HL-60 (cell line): ENCODE results near the gene FAF1.

Experiments
- DNase-seq, 2 experiments: peaks; one replicate each; pipeline ENCODE4 v3.0.0-alpha.2; 2010 to 2020; ENCODE audit warnings: low read depth in 1 of 2, low spot score in 1 of 2
- H3K27ac ChIP-seq: fragments of 250-450 bp; sonication (Bioruptor Pico); replicated peaks from 2 replicates; pipeline ENCODE4 v1.5.1; 2020; ENCODE audit warnings: mild to moderate bottlenecking, moderate library complexity
- H3K27me3 ChIP-seq: fragments of 250-450 bp; sonication (Bioruptor Pico); 2 replicates; pipeline ENCODE4 v1.5.1; 2021; ENCODE audit warnings: mild to moderate bottlenecking, moderate library complexity; ENCODE audit not compliant: insufficient read depth, poor library complexity, severe bottlenecking
- H3K4me3 ChIP-seq: replicated peaks from 2 replicates; pipeline ENCODE4 v1.5.1; 2011; ENCODE audit warnings: mild to moderate bottlenecking, control low read depth, low read length; ENCODE audit not compliant: insufficient read depth
- GABPA ChIP-seq: IDR thresholded peaks from 2 replicates; pipeline ENCODE4 v1.6.1; 2012; ENCODE audit warnings: low read depth
- POLR2AphosphoS5 ChIP-seq: IDR thresholded peaks from 2 replicates; pipeline ENCODE4 v1.6.1; 2012; ENCODE audit warnings: low read depth
- SPI1 ChIP-seq: IDR thresholded peaks from 2 replicates; pipeline ENCODE4 v1.6.1; 2012; ENCODE audit warnings: low read depth, mild to moderate bottlenecking, borderline replicate concordance
- TF ChIP-seq, protein P1 (sequence below): IDR thresholded peaks from one replicate; pipeline ENCODE4 v1.5.1; 2011; ENCODE audit warnings: low read length, control low read depth, inconsistent platforms; ENCODE audit not compliant: insufficient read depth
- TF ChIP-seq, protein P2 (sequence below): IDR thresholded peaks from 2 replicates; pipeline ENCODE4 v1.6.1; 2012; ENCODE audit warnings: low read depth; ENCODE audit not compliant: insufficient replicate concordance

Gene FAF1

DNA sequence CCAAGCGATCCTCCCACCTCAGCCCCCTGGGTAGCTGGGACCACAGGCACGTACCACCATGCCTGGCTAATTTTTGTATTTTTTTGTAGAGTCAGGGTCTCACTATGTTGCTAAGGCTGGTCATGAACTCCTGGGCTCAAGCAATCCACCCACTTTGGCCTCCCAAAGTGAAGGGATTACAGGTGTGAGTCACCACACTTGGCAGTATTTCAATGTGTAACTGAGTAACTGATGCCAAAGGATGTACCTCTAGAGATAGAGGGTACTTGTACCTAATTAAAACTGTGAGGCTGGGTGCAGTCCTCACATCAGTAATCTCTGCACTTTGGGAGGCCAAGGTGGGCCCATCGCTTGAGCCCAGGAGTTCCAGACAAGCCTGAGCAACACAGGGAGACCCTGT is 278.1 kb downstream of the FAF1 start:
- no peak for DNase-seq
- TF ChIP-seq, protein P1, sequence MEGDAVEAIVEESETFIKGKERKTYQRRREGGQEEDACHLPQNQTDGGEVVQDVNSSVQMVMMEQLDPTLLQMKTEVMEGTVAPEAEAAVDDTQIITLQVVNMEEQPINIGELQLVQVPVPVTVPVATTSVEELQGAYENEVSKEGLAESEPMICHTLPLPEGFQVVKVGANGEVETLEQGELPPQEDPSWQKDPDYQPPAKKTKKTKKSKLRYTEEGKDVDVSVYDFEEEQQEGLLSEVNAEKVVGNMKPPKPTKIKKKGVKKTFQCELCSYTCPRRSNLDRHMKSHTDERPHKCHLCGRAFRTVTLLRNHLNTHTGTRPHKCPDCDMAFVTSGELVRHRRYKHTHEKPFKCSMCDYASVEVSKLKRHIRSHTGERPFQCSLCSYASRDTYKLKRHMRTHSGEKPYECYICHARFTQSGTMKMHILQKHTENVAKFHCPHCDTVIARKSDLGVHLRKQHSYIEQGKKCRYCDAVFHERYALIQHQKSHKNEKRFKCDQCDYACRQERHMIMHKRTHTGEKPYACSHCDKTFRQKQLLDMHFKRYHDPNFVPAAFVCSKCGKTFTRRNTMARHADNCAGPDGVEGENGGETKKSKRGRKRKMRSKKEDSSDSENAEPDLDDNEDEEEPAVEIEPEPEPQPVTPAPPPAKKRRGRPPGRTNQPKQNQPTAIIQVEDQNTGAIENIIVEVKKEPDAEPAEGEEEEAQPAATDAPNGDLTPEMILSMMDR: no peak
- no peak for TF ChIP-seq POLR2AphosphoS5
- TF ChIP-seq, protein P2, sequence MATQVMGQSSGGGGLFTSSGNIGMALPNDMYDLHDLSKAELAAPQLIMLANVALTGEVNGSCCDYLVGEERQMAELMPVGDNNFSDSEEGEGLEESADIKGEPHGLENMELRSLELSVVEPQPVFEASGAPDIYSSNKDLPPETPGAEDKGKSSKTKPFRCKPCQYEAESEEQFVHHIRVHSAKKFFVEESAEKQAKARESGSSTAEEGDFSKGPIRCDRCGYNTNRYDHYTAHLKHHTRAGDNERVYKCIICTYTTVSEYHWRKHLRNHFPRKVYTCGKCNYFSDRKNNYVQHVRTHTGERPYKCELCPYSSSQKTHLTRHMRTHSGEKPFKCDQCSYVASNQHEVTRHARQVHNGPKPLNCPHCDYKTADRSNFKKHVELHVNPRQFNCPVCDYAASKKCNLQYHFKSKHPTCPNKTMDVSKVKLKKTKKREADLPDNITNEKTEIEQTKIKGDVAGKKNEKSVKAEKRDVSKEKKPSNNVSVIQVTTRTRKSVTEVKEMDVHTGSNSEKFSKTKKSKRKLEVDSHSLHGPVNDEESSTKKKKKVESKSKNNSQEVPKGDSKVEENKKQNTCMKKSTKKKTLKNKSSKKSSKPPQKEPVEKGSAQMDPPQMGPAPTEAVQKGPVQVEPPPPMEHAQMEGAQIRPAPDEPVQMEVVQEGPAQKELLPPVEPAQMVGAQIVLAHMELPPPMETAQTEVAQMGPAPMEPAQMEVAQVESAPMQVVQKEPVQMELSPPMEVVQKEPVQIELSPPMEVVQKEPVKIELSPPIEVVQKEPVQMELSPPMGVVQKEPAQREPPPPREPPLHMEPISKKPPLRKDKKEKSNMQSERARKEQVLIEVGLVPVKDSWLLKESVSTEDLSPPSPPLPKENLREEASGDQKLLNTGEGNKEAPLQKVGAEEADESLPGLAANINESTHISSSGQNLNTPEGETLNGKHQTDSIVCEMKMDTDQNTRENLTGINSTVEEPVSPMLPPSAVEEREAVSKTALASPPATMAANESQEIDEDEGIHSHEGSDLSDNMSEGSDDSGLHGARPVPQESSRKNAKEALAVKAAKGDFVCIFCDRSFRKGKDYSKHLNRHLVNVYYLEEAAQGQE: no peak
- TF ChIP-seq GABPA: no peak
- TF ChIP-seq SPI1: no peak

DNA sequence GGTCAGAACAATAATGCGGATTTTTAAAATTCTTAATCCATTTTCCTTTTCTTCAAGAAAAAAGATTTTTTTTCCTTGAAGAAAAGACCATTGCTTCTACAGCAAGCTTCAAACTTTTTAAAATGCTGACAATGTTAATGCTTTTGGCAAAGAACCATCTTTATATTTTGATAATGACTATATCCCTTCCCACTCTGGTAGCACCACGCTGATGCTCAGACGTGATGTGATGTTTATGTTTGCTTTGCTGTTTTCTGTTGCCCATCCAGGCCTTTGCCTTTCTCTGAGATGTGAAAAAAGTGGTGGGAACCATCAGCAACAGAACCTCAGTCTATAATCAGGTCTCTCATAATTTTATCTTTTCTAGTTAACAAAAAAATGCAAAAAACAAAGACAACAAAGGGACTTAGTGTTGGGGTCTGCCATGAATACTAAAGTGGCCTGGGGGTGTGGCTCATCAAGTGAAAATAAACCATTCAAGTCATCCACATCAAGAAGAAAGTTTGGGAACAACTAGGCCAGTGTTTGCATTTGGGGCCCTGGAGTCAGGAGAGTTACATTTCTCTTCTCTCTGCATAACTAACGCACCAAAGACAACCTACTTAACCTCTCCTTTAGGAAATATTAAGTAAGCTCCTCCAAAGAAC is 292.2 kb downstream of the FAF1 start:
- H3K4me3 ChIP-seq: no peak overlapping the region
- no peaks in the 10 kb centered on the region for H3K27me3 ChIP-seq
- TF ChIP-seq, protein P1: no peak
- TF ChIP-seq SPI1 (no peak), POLR2AphosphoS5 (no peak), GABPA (no peak)
- TF ChIP-seq, protein P2: no peak
- no peak for DNase-seq
- no peak overlapping the region for H3K27ac ChIP-seq

More for the DNA sequence above, 278.1 kb downstream of the FAF1 start:
- Histone ChIP-seq H3K27ac (no peak overlapping the region), H3K27me3 (no peaks in the 10 kb centered on the region), H3K4me3 (no peak overlapping the region)

DNA sequence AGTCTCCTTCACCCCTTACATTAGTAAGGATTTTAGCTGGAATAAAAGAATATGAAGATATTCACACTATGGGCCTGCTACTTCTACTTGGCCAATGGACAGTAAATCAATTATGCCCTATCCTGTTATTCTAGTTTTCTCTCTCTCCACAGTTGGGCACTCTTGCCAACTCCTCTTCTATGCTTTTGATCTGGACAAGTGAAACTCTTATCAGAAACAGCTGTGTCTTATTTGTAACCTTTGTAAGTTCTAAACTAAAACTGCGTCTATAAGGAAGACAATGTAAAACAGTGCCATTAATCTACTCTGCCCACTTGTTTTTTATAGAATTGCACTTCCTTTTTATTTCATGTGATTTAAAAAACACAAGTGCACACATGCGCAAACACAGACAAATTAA is 292.8 kb downstream of the FAF1 start:
- TF ChIP-seq GABPA (no peak), SPI1 (peak; percentile 32; the same call in 1 of the 2 replicates)
- TF ChIP-seq, protein P1: no peak
- TF ChIP-seq, protein P2: no peak
- no peak overlapping the region for H3K27ac ChIP-seq
- DNase-seq: no peak

More for the DNA sequence above, 292.8 kb downstream of the FAF1 start:
- H3K27me3 ChIP-seq: no peaks in the 10 kb centered on the region
- no peak overlapping the region for H3K4me3 ChIP-seq
